WTC11 (cell line): ENCODE measurements around the gene RPL38. TPM values are rescaled to one million over a fixed set of nuclear protein-coding genes. Genes with fewer than 3 reads are reported as not detected.
"Not testable (repeated sequence)": the region's sequence is repeated elsewhere in the genome, so short reads cannot be mapped to it uniquely, and the experiment has no call there.

Source experiments
- ATAC-seq: fragments of 200-7000 bp; cut with Tn5 transposase; 2 replicates; pipeline ENCODE4 v1.10.0; 2021; ENCODE audit warnings: mild to moderate bottlenecking, moderate library complexity
- CTCF ChIA-PET: fragments of 300-600 bp; sonication (Branson Sonifier 250); formaldehyde crosslinking; loops from one replicate; lab custom pipeline; 2021; ENCODE audit warnings: antibody characterized with exemption; lab: Charles Lee
- POLR2A ChIA-PET: fragments of 350-600 bp; sonication (Branson Sonifier 250); formaldehyde crosslinking; loops from one replicate; lab custom pipeline; 2021; ENCODE audit warnings: antibody characterized with exemption; lab: Charles Lee
- DNase-seq: peaks from one replicate; pipeline ENCODE4 v3.0.0; 2021; ENCODE audit warnings: low spot score
- H3K27ac Mint-ChIP-seq: 2 replicates; pipeline ENCODE4 v1.8.0; 2021; ENCODE audit warnings: mixed read lengths
- H3K27me3 Mint-ChIP-seq: 2 replicates; pipeline ENCODE4 v1.8.0; 2021; ENCODE audit warnings: low read depth, mild to moderate bottlenecking, moderate library complexity, mixed read lengths
- H3K36me3 Mint-ChIP-seq: 2 replicates; pipeline ENCODE4 v1.8.0; 2021; ENCODE audit warnings: mixed read lengths
- H3K4me1 Mint-ChIP-seq: 2 replicates; pipeline ENCODE4 v1.8.0; 2022; ENCODE audit warnings: mixed read lengths
- H3K4me3 Mint-ChIP-seq: 2 replicates; pipeline ENCODE4 v1.8.0; 2021; ENCODE audit warnings: mild to moderate bottlenecking, moderate library complexity, mixed read lengths
- H3K9me3 Mint-ChIP-seq: 2 replicates; pipeline ENCODE4 v1.8.0; 2021; ENCODE audit warnings: mixed read lengths
- ATF1 ChIP-seq: sonication (generic); formaldehyde crosslinking; IDR thresholded peaks from 2 replicates; pipeline ENCODE4 v1.8.1; 2023; ENCODE audit warnings: mild to moderate bottlenecking, moderate library complexity, missing genetic modification reagents
- CREM ChIP-seq: sonication (generic); formaldehyde crosslinking; IDR thresholded peaks from 2 replicates; pipeline ENCODE4 v1.8.1; 2022; ENCODE audit warnings: mild to moderate bottlenecking, missing genetic modification reagents, moderate library complexity
- ELF4 ChIP-seq: sonication (generic); formaldehyde crosslinking; IDR thresholded peaks from 2 replicates; pipeline ENCODE4 v1.8.1; 2022; ENCODE audit warnings: low read depth, mild to moderate bottlenecking, moderate library complexity, missing genetic modification reagents
- FOXP1 ChIP-seq: sonication (generic); formaldehyde crosslinking; IDR thresholded peaks from 2 replicates; pipeline ENCODE4 v1.8.0; 2022; ENCODE audit warnings: missing genetic modification reagents, mild to moderate bottlenecking, moderate library complexity, borderline replicate concordance
- HMGA2 ChIP-seq: fragments of 250-450 bp; sonication (Bioruptor Pico); IDR thresholded peaks from 2 replicates; pipeline ENCODE4 v1.4.0; 2021; ENCODE audit warnings: mild to moderate bottlenecking, moderate library complexity
- JUN ChIP-seq: sonication (generic); formaldehyde crosslinking; IDR thresholded peaks from 2 replicates; pipeline ENCODE4 v1.8.0; 2023; ENCODE audit warnings: mild to moderate bottlenecking, missing genetic modification reagents
- MYBL2 ChIP-seq: sonication (generic); formaldehyde crosslinking; IDR thresholded peaks from 2 replicates; pipeline ENCODE4 v1.8.1; 2023; ENCODE audit warnings: mild to moderate bottlenecking, moderate library complexity, missing genetic modification reagents
- NFYB ChIP-seq: sonication (generic); formaldehyde crosslinking; conservative IDR thresholded peaks from 2 replicates; pipeline ENCODE4 v1.8.0; 2022; ENCODE audit warnings: low read depth, missing genetic modification reagents
- PRRX2 ChIP-seq: fragments of 250-450 bp; sonication (Bioruptor Pico); IDR thresholded peaks from 2 replicates; pipeline ENCODE4 v1.8.0; 2021; ENCODE audit warnings: mild to moderate bottlenecking
- SMAD3 ChIP-seq: sonication (generic); formaldehyde crosslinking; IDR thresholded peaks from 2 replicates; pipeline ENCODE4 v1.8.0; 2022; ENCODE audit warnings: missing genetic modification reagents, mild to moderate bottlenecking, borderline replicate concordance
- TEAD1 ChIP-seq: sonication (generic); formaldehyde crosslinking; IDR thresholded peaks from 2 replicates; pipeline ENCODE4 v1.8.0; 2022; ENCODE audit warnings: mild to moderate bottlenecking, missing genetic modification reagents
- ZNF423 ChIP-seq: fragments of 250-450 bp; sonication (Bioruptor Pico); IDR thresholded peaks from 2 replicates; pipeline ENCODE4 v2.1.2; 2022; ENCODE audit warnings: mild to moderate bottlenecking, moderate library complexity
- total RNA-seq: library from RNA; stranded (reverse); gene quantifications from 3 replicates; pipeline ENCODE4 v1.2.3, GENCODE V29; 2021
- TF ChIP-seq, protein P1 (sequence below): sonication (generic); formaldehyde crosslinking; IDR thresholded peaks from 2 replicates; pipeline ENCODE4 v1.8.1; 2023; ENCODE audit warnings: mild to moderate bottlenecking, missing genetic modification reagents, moderate library complexity
- TF ChIP-seq, protein P2 (sequence below): sonication (generic); formaldehyde crosslinking; IDR thresholded peaks from 2 replicates; pipeline ENCODE4 v1.8.0; 2023; ENCODE audit warnings: missing genetic modification reagents
- TF ChIP-seq, protein P3 (sequence below): sonication (generic); formaldehyde crosslinking; IDR thresholded peaks from 2 replicates; pipeline ENCODE4 v1.8.0; 2022; ENCODE audit warnings: mild to moderate bottlenecking, missing genetic modification reagents
- TF ChIP-seq, protein P4 (sequence below): sonication (generic); formaldehyde crosslinking; conservative IDR thresholded peaks from 2 replicates; pipeline ENCODE4 v1.8.1; 2023; ENCODE audit warnings: mild to moderate bottlenecking, low read depth, missing genetic modification reagents, moderate library complexity
- TF ChIP-seq, protein P5 (sequence below): fragments of 250-450 bp; sonication (Bioruptor Pico); IDR thresholded peaks from 2 replicates; pipeline ENCODE4 v1.9.0; 2021; ENCODE audit warnings: moderate library complexity, mild to moderate bottlenecking, inconsistent platforms, borderline replicate concordance
- TF ChIP-seq, protein P6 (sequence below): sonication (generic); formaldehyde crosslinking; IDR thresholded peaks from 2 replicates; pipeline ENCODE4 v1.8.1; 2022; ENCODE audit warnings: mild to moderate bottlenecking, missing genetic modification reagents, moderate library complexity, borderline replicate concordance
- TF ChIP-seq, protein P7 (sequence below): sonication (generic); formaldehyde crosslinking; IDR thresholded peaks from 2 replicates; pipeline ENCODE4 v1.8.0; 2022; ENCODE audit warnings: mild to moderate bottlenecking, missing genetic modification reagents

Gene RPL38
- total RNA-seq, 1 experiment from 2014 or later, result 1,170 TPM

DNA sequence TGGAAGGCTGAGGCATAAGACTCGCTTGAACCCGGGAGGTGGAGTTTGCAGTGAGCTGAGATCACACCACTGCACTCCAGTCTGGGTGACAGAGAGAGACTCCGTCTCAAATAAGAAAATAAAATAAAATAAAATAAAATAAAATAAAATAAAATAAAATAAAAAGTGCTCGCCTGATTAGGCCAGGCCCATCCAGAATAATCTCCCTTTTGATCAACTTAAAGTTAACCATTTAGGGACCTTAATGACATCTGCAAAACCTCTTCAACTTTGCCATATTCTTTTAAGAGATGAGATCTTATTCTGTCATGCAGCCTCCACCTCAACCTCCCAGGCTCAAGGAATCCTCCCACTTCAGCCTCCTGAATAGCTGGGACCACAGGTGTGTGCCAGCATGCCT lies 14.8 kb upstream of the RPL38 start:
- peaks cover 16% of the 10 kb centered on the region for H3K4me1 Mint-ChIP-seq
- H3K4me3 Mint-ChIP-seq, H3K9me3 Mint-ChIP-seq, POLR2A ChIA-PET, H3K27me3 Mint-ChIP-seq, ATAC-seq: not testable (repeated sequence)
- CTCF ChIA-PET, result interaction anchor here (1.7 to 6.7 kb wide), 2 partner anchors 11 to 99 kb away, joined by 8 to 99 read pairs; no protein-coding TSS in a partner anchor
- 0 out of 2 replicates have a peak, but pooled peaks have one; percentile 36 for TF ChIP-seq HMGA2 (CRISPR knock-in tag)
- TF ChIP-seq, all 79 proteins: peak for 1; not testable (repeated sequence) for 78
- not testable (repeated sequence) for H3K27ac Mint-ChIP-seq, DNase-seq, H3K36me3 Mint-ChIP-seq

DNA sequence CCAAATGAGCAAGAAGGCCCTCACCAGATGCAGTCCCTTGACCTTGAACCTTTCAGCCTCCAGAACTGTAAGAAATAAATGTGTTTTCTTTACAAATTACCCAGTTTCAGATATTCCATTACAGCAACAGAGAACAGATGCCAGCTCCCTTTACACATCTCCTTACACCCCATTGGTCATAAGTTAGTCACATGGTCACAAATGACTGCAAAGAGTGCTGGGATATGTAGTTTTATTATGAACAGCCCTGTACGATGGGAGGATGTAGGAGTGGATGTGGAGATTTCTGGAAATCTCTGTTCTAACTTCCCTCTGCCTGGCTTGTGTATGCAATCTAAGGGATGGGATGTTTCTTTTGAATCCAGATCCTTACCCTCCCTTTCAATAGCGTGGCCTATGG lies 13.3 kb upstream of the RPL38 start:
- Mint-ChIP-seq H3K27ac (no peak overlapping the region), H3K4me3 (no peak overlapping the region), H3K27me3 (no peaks in the 10 kb centered on the region; the same call in 1 of the 2 replicates), H3K4me1 (peaks cover 16% of the 10 kb centered on the region), H3K36me3 (no peaks in the 10 kb centered on the region), H3K9me3 (peaks cover 9% of the 10 kb centered on the region)
- peak; percentile 85 for ATAC-seq
- DNase-seq, result no peak
- ChIA-PET CTCF (interaction anchor here (0.6 to 6.7 kb wide), 5 partner anchors 10 to 105 kb away, joined by 3 to 99 read pairs (median 5); partner anchors contain the start of gene RPL38), POLR2A (no interaction called here)
- TF ChIP-seq NFYB (peak; percentile 33; the same call in 1 of the 2 replicates), ELF4 (CRISPR knock-in tag) (no peak), CREM (CRISPR knock-in tag) (no peak), TEAD1 (no peak)
- TF ChIP-seq, protein P1, sequence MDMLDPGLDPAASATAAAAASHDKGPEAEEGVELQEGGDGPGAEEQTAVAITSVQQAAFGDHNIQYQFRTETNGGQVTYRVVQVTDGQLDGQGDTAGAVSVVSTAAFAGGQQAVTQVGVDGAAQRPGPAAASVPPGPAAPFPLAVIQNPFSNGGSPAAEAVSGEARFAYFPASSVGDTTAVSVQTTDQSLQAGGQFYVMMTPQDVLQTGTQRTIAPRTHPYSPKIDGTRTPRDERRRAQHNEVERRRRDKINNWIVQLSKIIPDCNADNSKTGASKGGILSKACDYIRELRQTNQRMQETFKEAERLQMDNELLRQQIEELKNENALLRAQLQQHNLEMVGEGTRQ (CRISPR knock-in tag), result peak; percentile 92
- TF ChIP-seq, protein P2, sequence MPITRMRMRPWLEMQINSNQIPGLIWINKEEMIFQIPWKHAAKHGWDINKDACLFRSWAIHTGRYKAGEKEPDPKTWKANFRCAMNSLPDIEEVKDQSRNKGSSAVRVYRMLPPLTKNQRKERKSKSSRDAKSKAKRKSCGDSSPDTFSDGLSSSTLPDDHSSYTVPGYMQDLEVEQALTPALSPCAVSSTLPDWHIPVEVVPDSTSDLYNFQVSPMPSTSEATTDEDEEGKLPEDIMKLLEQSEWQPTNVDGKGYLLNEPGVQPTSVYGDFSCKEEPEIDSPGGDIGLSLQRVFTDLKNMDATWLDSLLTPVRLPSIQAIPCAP, result no peak
- TF ChIP-seq, protein P3, sequence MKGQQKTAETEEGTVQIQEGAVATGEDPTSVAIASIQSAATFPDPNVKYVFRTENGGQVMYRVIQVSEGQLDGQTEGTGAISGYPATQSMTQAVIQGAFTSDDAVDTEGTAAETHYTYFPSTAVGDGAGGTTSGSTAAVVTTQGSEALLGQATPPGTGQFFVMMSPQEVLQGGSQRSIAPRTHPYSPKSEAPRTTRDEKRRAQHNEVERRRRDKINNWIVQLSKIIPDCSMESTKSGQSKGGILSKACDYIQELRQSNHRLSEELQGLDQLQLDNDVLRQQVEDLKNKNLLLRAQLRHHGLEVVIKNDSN (CRISPR knock-in tag), result peak; percentile 88

DNA sequence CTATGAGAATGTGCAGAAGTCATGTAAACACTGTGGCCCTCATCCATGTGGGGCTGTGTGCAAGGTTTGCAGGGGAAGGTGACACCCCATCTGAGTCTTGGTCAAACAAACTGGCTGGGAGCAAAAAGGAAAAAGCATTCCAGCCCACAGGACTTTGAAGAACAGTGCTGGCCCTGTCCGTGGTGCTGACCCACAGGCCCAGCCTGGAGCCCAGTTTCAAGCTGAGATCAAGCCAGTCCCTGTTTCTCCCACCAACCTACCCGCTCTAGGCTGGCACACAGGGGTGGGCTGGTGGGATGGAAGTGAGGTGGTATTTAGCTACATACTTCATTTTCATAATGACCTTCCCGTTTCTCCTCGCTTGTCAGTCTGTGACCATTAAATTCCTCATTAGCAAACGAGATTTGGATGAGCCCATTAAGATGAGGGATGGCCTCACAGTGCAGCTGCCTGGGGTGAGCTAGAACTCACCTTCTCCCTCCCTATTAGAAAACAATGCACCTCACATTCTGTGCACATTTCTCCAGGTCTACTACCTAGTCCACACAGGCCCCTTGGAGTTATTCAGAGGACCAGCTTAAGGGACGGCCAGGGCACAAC lies 12.6 kb upstream of the RPL38 start:
- Mint-ChIP-seq H3K36me3 (no peaks in the 10 kb centered on the region), H3K27ac (no peak overlapping the region), H3K4me1 (peaks cover 16% of the 10 kb centered on the region), H3K27me3 (no peaks in the 10 kb centered on the region; the same call in 1 of the 2 replicates), H3K9me3 (peaks cover 9% of the 10 kb centered on the region), H3K4me3 (no peak overlapping the region)
- CTCF ChIA-PET, result interaction anchor here (0.7 to 6.7 kb wide), 5 partner anchors 9 to 465 kb away, joined by 3 to 99 read pairs (median 8); partner anchors contain the start of gene RPL38
- DNase-seq, result peak; percentile 57
- POLR2A ChIA-PET, result interaction anchor here (0.6 kb wide), 1 partner anchor 171 kb away, joined by 8 read pairs; the partner anchor contains the start of gene BTBD17
- peak; percentile 64 for ATAC-seq
- TF ChIP-seq, protein P3 (CRISPR knock-in tag), result no peak
- no peak for TF ChIP-seq SMAD3 (CRISPR knock-in tag)
- peak; percentile 61; the same call in 1 of the 2 replicates for TF ChIP-seq JUN (CRISPR knock-in tag)
- TF ChIP-seq ZNF423 (CRISPR knock-in tag), result no peak
- TF ChIP-seq, protein P4, sequence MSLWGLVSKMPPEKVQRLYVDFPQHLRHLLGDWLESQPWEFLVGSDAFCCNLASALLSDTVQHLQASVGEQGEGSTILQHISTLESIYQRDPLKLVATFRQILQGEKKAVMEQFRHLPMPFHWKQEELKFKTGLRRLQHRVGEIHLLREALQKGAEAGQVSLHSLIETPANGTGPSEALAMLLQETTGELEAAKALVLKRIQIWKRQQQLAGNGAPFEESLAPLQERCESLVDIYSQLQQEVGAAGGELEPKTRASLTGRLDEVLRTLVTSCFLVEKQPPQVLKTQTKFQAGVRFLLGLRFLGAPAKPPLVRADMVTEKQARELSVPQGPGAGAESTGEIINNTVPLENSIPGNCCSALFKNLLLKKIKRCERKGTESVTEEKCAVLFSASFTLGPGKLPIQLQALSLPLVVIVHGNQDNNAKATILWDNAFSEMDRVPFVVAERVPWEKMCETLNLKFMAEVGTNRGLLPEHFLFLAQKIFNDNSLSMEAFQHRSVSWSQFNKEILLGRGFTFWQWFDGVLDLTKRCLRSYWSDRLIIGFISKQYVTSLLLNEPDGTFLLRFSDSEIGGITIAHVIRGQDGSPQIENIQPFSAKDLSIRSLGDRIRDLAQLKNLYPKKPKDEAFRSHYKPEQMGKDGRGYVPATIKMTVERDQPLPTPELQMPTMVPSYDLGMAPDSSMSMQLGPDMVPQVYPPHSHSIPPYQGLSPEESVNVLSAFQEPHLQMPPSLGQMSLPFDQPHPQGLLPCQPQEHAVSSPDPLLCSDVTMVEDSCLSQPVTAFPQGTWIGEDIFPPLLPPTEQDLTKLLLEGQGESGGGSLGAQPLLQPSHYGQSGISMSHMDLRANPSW (CRISPR knock-in tag), result no peak
- TF ChIP-seq, protein P5, sequence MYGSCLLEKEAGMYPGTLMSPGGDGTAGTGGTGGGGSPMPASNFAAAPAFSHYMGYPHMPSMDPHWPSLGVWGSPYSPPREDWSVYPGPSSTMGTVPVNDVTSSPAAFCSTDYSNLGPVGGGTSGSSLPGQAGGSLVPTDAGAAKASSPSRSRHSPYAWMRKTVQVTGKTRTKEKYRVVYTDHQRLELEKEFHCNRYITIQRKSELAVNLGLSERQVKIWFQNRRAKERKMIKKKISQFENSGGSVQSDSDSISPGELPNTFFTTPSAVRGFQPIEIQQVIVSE, result no peak
- TF ChIP-seq MYBL2 (CRISPR knock-in tag), result no peak
- TF ChIP-seq, protein P6, sequence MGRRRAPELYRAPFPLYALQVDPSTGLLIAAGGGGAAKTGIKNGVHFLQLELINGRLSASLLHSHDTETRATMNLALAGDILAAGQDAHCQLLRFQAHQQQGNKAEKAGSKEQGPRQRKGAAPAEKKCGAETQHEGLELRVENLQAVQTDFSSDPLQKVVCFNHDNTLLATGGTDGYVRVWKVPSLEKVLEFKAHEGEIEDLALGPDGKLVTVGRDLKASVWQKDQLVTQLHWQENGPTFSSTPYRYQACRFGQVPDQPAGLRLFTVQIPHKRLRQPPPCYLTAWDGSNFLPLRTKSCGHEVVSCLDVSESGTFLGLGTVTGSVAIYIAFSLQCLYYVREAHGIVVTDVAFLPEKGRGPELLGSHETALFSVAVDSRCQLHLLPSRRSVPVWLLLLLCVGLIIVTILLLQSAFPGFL (CRISPR knock-in tag), result no peak
- TF ChIP-seq, protein P7, sequence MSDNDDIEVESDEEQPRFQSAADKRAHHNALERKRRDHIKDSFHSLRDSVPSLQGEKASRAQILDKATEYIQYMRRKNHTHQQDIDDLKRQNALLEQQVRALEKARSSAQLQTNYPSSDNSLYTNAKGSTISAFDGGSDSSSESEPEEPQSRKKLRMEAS (CRISPR knock-in tag), result no peak
- no peak for TF ChIP-seq ATF1
- no peak for TF ChIP-seq FOXP1 (CRISPR knock-in tag)
- TF ChIP-seq PRRX2 (CRISPR knock-in tag), result no peak
